HUES48 (cell line): Measurements from ENCODE around the gene XRCC6.
"Not testable (repeated sequence)": the region's sequence is repeated elsewhere in the genome, so short reads cannot be mapped to it uniquely, and the experiment has no call there.

Source experiments
- H3K27ac ChIP-seq: one replicate; pipeline ENCODE4 v1.7.0; 2013; ENCODE audit warnings: low read depth, low read length, inconsistent platforms
- H3K27me3 ChIP-seq: 2 replicates; pipeline ENCODE4 v1.6.1; 2013; ENCODE audit warnings: mild to moderate bottlenecking, low read length; ENCODE audit not compliant: control insufficient read depth, insufficient read depth
- H3K36me3 ChIP-seq: 2 replicates; pipeline ENCODE4 v1.6.1; 2013; ENCODE audit warnings: low read length; ENCODE audit not compliant: control insufficient read depth, insufficient read depth
- H3K4me1 ChIP-seq: 2 replicates; pipeline ENCODE4 v1.6.1; 2013; ENCODE audit warnings: mild to moderate bottlenecking, low read length; ENCODE audit not compliant: control insufficient read depth, insufficient read depth
- H3K4me3 ChIP-seq: 2 replicates; pipeline ENCODE4 v1.5.1; 2013; ENCODE audit warnings: mild to moderate bottlenecking, low read depth, low read length
- H3K9ac ChIP-seq: 2 replicates; pipeline ENCODE4 v1.6.1; 2013; ENCODE audit warnings: mild to moderate bottlenecking, low read depth, low read length, moderate library complexity
- H3K9me3 ChIP-seq: 2 replicates; pipeline ENCODE4 v1.6.1; 2013; ENCODE audit warnings: low read length; ENCODE audit not compliant: control insufficient read depth, insufficient read depth

Gene XRCC6

DNA sequence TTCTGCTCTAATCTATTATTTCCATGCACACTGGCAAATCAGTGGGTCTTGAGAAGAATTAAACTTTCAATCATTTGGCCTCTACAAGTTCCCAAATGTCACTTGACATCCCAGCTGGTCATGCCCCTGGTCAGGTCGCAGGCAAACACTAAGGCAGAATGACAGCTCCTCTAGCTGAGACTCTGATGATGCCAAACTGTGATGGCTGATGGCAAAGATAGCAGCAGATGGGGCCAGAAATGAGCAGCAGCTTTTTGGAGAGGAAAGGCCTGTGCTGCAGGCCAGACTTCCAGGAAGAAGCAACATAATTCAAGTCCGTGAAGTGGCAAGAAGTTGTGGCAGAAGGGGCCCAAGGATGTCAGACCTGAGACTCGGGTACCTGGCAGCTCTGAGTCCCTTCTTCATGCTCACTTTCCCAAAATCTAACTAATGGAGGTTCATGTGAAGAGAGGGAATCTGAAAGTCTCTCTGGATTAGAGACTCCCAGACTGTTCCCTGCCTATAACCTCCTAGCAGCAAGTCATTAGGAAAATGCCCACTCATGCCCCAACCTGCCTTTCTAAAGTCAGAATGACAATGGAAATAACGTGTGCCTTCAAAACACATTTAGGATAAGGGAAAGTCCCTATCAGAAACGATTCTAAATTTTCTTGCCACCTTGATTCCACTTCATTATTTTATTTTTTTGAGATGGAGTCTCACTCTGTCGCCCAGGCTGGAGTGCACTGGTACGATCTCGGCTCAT lies 22.0 kb upstream of the XRCC6 start:
- H3K4me3 ChIP-seq = no peak overlapping the region
- H3K27ac ChIP-seq = no peak overlapping the region
- H3K4me1 ChIP-seq = no peaks in the 10 kb centered on the region
- no peak overlapping the region for H3K9ac ChIP-seq
- no peaks in the 10 kb centered on the region for H3K9me3 ChIP-seq
- H3K27me3 ChIP-seq = no peaks in the 10 kb centered on the region; the same call in 1 of the 2 replicates
- H3K36me3 ChIP-seq = peaks cover 37% of the 10 kb centered on the region

DNA sequence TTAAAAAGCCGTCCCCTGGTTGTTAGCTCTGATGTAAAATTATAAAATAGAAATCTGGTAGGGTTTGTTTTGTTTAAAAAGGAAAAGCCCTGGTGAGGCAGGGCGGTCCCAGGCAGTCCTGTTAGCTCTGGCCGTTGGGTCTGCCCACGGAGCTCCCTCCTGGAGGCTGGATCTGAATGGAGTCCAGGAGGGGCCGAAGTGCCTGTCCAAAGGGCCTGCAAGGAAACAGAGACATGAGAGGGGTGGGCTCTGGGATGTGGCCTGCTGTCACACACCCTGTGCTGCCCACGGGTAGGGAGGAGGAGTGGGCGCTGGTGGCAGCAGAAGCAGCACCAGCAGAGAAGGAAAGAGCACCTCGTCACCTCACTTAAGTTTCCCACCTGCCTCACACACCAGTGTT lies 20.1 kb upstream of the XRCC6 start:
- no peaks in the 10 kb centered on the region for H3K9me3 ChIP-seq
- H3K9ac ChIP-seq = no peak overlapping the region
- no peak overlapping the region for H3K4me3 ChIP-seq
- no peak overlapping the region for H3K27ac ChIP-seq
- H3K4me1 ChIP-seq = no peaks in the 10 kb centered on the region
- H3K36me3 ChIP-seq = peaks cover 55% of the 10 kb centered on the region
- no peaks in the 10 kb centered on the region for H3K27me3 ChIP-seq

DNA sequence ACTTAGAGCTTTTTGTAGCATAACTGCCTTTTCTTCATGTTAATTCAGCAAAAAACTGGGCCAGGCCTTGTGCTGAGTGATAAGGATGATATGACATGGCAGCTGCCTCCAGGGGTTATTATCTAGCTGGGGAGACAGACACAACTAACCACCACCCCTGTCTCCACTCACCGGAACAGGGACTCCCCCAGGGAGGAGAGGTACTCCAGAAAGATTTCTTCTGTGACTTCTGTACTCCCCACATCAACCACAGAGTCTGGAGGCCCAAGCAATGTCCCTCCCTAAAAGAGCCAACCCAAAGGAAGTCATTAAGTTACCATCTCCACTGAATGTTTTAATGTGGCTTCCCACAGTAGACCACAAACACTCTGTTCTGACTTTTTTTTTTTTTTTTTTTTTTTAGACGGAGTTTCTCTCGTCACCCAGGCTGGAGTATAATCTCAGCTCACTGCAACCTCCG lies 17.2 kb upstream of the XRCC6 start:
- Histone ChIP-seq H3K4me3 (no peak overlapping the region), H3K36me3 (peaks cover 71% of the 10 kb centered on the region), H3K27me3 (no peaks in the 10 kb centered on the region), H3K4me1 (no peaks in the 10 kb centered on the region), H3K9me3 (no peaks in the 10 kb centered on the region), H3K9ac (no peak overlapping the region), H3K27ac (no peak overlapping the region)

DNA sequence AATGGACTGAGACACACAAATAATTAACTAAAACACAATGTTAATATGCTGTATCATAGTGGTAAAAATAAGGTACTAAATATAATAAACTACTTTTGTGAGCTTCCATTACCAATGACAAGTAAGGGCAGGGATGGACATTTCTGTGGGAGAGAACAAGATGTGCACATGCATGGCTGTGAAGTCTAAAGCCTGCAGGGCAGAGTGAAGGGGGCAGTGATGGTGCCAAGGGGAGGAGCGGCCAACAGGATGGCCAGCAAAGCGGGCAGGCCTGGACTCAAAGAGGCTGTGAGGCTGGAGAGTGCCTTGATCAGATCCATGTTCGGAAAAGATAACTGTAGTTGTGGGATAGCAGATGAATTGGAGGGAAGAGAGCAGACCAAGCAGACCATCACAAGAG lies 12.7 kb upstream of the XRCC6 start:
- H3K9ac ChIP-seq = no peak overlapping the region
- no peaks in the 10 kb centered on the region for H3K4me1 ChIP-seq
- no peak overlapping the region for H3K4me3 ChIP-seq
- no peaks in the 10 kb centered on the region for H3K27me3 ChIP-seq
- H3K36me3 ChIP-seq = peaks cover 39% of the 10 kb centered on the region
- no peak overlapping the region for H3K27ac ChIP-seq
- no peaks in the 10 kb centered on the region for H3K9me3 ChIP-seq

DNA sequence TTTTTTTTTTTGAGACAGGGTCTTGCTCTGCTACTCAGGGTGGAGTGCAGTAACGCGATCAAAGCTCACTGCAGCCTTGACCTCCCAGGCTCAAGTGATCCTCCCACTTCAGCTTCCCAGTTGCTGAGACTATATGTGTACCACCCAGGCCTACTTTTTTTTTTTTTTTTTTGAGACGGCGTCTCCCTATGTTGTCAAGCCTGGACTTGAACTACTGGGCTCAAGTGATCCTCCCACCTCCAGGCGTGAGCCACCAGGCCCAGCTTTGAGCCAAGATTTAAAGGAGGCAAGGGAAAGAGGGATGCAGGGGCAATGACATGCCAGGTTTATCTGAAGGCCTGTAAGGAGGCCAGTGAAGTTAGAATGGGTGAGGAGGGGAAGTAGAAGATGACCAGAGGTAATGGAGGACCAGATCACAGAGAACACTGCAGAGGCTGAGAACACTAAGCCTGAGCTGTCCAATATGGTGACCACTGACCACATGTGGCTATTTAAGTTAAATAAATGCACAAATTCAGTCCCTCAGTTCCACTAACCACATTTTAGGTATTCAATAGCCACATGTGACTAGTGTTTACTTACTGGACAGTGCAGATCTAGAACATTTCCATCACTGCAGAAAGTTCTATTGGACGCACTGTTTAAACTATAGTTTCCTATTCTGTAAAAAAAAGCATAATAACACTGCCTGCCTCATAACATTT lies 8.3 kb upstream of the XRCC6 start:
- H3K27me3 ChIP-seq = no peaks in the 10 kb centered on the region

DNA sequence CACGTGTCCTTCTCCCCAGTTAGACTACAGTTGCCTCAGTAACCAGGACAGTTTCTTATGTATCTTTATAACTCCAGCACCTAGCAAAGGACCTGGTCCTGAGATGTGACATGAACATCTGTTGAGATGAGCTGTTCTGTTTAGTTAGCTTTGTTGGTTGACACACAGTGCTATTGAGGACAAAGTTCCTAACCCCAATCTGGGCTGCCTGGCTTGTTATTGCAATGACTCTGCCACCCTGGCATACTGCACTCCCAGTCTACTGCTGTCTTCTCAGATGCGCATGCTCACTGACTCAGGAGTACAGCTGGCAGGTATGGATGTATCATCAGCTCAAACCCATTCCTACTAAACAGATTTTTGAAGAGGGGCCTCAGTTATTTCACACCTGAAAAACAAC lies 7.6 kb upstream of the XRCC6 start:
- no peaks in the 10 kb centered on the region for H3K9me3 ChIP-seq
- no peak overlapping the region for H3K9ac ChIP-seq
- H3K27ac ChIP-seq = no peak overlapping the region
- no peak overlapping the region for H3K4me3 ChIP-seq
- H3K4me1 ChIP-seq = no peaks in the 10 kb centered on the region
- H3K36me3 ChIP-seq = no peaks in the 10 kb centered on the region
- no peaks in the 10 kb centered on the region for H3K27me3 ChIP-seq

More for the DNA sequence above, 8.3 kb upstream of the XRCC6 start:
- Histone ChIP-seq H3K9me3 (no peaks in the 10 kb centered on the region), H3K4me1 (no peaks in the 10 kb centered on the region), H3K27ac (no peak overlapping the region), H3K9ac (no peak overlapping the region), H3K36me3 (no peaks in the 10 kb centered on the region; the same call in 1 of the 2 replicates), H3K4me3 (no peak overlapping the region)

DNA sequence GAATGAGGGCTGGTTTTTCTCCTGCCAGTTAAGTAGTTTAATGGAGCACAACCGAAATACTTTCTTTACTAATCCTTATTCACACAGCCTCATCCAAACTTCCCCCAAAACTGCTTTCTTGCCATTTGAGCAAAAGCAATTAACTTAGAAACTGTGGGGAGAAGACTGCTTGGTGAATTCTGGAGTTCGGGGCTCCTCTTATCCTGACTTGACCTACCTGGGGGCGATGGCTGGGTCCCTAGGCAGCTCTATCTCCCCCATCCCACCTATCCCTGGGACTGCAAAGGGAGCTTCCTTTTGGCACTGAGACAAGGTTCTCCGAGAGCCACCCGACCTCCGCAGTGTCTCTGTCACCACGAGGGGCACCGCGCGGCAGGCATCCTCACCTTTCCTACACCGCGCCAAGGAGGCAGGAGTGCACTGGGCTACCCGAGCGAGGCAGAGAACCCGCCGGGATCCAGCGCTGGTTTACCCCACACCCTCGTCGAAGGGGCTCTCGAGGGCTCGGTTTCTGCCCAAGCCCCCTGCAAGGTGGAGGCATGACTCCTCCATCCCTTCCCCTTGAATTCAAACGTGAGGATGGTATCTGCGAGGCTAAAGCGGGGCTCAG lies 1.0 kb upstream of the XRCC6 start:
- Histone ChIP-seq H3K36me3 (peaks cover 26% of the 10 kb centered on the region), H3K27me3 (no peaks in the 10 kb centered on the region), H3K4me1 (peaks cover 11% of the 10 kb centered on the region), H3K9me3 (no peaks in the 10 kb centered on the region), H3K9ac (peak overlapping the region; percentile 75), H3K27ac (peak overlapping the region; percentile 88), H3K4me3 (peak overlapping the region; percentile 94)

DNA sequence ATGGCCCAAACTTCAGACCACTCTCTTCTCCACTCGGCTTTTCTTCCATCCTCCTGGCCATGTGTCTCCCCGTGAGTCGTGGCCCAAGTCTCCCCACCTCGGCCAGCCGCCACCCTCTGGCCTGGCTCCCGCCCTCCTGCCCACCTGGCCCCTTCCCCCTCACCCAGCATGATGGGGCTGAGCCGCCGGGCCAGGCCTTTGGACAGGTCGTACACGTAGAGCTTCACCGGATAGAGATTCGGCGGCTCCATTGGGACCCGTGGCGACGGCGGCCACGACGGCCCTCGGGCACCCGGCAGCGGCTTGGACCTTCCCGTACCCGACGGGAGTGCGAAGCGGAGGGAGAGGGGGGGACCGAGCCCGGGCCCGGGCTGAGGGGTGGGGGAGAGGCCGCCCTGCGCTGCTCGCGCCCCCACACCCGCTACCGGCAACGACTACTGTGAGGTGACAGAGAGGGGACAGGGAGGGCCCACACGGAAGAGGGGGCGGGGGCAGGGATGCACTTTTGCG lies 451 bp upstream of the XRCC6 start, which contains the start of gene DESI1:
Gene DESI1, minus strand, starts transcription at position 455 of the 510 bp plus-strand sequence. Its CDS starts 204 bp downstream, at position 251.
- no peaks in the 10 kb centered on the region for H3K9me3 ChIP-seq
- peak within 1 kb of the TSS; percentile 94 for H3K4me3 ChIP-seq
- H3K27ac ChIP-seq = peak within 1 kb of the TSS; percentile 99
- peak within 1 kb of the TSS; percentile 98 for H3K9ac ChIP-seq
- peaks cover 32% of the 10 kb centered on the region for H3K36me3 ChIP-seq
- no peaks in the 10 kb centered on the region for H3K27me3 ChIP-seq
- H3K4me1 ChIP-seq = peaks cover 11% of the 10 kb centered on the region

DNA sequence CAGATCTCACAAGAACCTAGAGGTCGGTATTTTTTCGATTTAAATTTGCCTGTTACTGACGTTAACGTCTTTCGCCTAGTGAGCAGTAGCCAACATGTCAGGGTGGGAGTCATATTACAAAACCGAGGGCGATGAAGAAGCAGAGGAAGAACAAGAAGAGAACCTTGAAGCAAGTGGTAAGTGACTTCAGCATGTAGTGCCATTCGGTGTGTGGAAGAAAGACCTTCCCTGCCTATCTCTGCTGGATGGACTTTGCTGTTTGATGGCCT lies 750 bp downstream of the XRCC6 start:
- Histone ChIP-seq H3K4me3 (peak overlapping the region; percentile 94), H3K9ac (peak overlapping the region; percentile 98), H3K9me3 (no peaks in the 10 kb centered on the region), H3K27me3 (no peaks in the 10 kb centered on the region), H3K36me3 (peaks cover 44% of the 10 kb centered on the region), H3K27ac (peak overlapping the region; percentile 99), H3K4me1 (peaks cover 11% of the 10 kb centered on the region)

DNA sequence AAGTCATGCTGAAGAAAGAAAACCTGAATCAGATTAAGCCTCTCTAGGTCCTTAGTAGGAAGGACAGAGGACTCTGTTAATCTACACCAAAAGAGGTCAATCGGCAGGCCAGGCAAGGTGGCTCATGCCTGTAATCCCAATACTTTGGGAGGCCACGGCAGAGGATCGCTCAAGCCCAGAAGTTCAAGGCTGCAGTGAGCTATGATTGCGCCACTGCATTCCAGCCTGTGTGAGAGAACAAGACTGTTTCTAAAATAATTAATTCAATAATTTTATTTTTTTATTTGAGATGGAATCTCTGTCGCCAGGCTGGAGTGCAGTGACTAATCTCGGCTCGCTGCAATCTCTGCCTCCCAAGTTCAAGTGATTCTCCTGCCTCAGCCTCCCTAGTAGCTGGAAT lies 4.5 kb downstream of the XRCC6 start:
- Histone ChIP-seq H3K27ac (no peak overlapping the region), H3K36me3 (peaks cover 80% of the 10 kb centered on the region), H3K4me1 (peaks cover 4% of the 10 kb centered on the region; the same call in 1 of the 2 replicates), H3K27me3 (no peaks in the 10 kb centered on the region), H3K4me3 (no peak overlapping the region), H3K9me3 (peaks cover 6% of the 10 kb centered on the region), H3K9ac (no peak overlapping the region)

DNA sequence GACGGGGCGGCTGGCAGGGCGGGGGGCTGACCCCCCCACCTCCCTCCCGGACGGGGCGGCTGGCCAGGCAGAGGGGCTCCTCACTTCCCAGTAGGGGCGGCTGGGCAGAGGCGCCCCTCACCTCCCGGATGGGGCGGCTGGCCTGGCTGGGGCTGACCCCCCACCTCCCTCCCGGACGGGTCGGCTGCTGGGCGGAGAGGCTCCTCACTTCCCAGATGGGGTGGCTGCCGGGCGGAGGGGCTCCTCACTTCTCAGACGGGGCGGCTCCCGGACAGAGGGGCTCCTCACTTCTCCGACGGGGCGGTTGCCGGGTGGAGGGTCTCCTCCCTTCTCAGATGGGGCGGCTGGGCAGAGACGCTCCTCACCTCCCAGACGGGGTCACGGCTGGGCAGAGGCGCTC lies 10.0 kb downstream of the XRCC6 start:
- not testable (repeated sequence) for H3K27me3 ChIP-seq, H3K9me3 ChIP-seq, H3K4me3 ChIP-seq, H3K27ac ChIP-seq, H3K9ac ChIP-seq, H3K4me1 ChIP-seq
- H3K36me3 ChIP-seq = peaks cover 84% of the 10 kb centered on the region
